Nephron (organoid): Measurements from ENCODE around the gene MESP1.

Experiments used
- H3K27ac Mint-ChIP-seq, 3 experiments: 2 replicates each; pipeline ENCODE4 v1.8.0; 2020; ENCODE audit warnings: mixed read lengths in 3 of 3, mild to moderate bottlenecking in 2 of 3, moderate library complexity in 1 of 3
- H3K27me3 Mint-ChIP-seq: 2 replicates; pipeline ENCODE4 v1.8.0; 2021; ENCODE audit warnings: low read depth, mild to moderate bottlenecking, moderate library complexity, mixed read lengths
- H3K36me3 Mint-ChIP-seq: 2 replicates; pipeline ENCODE4 v1.8.0; 2020; ENCODE audit warnings: low read depth, mixed read lengths
- H3K4me1 Mint-ChIP-seq: 2 replicates; pipeline ENCODE4 v1.8.0; 2020; ENCODE audit warnings: mixed read lengths
- H3K4me3 Mint-ChIP-seq, 3 experiments: 2 replicates each; pipeline ENCODE4 v1.8.0; 2020; ENCODE audit warnings: mild to moderate bottlenecking in 3 of 3, mixed read lengths in 3 of 3, moderate library complexity in 2 of 3
- H3K9me3 Mint-ChIP-seq: 2 replicates; pipeline ENCODE4 v1.8.0; 2020; ENCODE audit warnings: mixed read lengths
- TF ChIP-seq, protein P1 (sequence below), 3 experiments: fragments of 200-600 bp; sonication (generic); IDR thresholded peaks; one replicate each; pipeline ENCODE4 v1.5.0; 2021; ENCODE audit warnings: antibody characterized with exemption in 3 of 3; ENCODE audit not compliant: unreplicated experiment in 3 of 3

The MESP1 gene

DNA sequence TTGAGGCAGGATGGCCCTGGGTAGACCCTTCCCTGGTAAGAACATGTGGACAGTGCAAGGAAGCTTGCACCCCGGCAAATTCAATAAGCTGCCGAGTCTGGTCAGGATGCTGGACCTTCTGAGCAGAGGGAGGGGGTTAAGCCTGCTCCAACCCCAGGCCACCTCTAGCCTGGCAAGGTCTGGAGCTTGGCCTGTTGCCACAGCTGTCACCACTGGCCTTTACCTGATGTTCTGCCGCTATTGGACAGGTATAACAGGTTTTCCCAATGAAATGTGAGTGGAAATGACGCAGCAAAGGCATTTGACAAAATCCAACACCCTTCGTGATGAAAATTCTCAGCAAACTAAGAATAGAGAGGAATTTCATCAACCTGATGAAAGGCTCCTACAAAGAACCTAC is 699 bp upstream of the MESP1 start:
- H3K36me3 Mint-ChIP-seq = no peaks in the 10 kb centered on the region
- peaks cover 23% of the 10 kb centered on the region for H3K27me3 Mint-ChIP-seq
- H3K27ac Mint-ChIP-seq = no peak overlapping the region
- H3K4me1 Mint-ChIP-seq = peaks cover 6% of the 10 kb centered on the region
- H3K9me3 Mint-ChIP-seq = no peaks in the 10 kb centered on the region
- peak overlapping the region; percentile 36 to 68 (median 38) for H3K4me3 Mint-ChIP-seq
- TF ChIP-seq, protein P1, sequence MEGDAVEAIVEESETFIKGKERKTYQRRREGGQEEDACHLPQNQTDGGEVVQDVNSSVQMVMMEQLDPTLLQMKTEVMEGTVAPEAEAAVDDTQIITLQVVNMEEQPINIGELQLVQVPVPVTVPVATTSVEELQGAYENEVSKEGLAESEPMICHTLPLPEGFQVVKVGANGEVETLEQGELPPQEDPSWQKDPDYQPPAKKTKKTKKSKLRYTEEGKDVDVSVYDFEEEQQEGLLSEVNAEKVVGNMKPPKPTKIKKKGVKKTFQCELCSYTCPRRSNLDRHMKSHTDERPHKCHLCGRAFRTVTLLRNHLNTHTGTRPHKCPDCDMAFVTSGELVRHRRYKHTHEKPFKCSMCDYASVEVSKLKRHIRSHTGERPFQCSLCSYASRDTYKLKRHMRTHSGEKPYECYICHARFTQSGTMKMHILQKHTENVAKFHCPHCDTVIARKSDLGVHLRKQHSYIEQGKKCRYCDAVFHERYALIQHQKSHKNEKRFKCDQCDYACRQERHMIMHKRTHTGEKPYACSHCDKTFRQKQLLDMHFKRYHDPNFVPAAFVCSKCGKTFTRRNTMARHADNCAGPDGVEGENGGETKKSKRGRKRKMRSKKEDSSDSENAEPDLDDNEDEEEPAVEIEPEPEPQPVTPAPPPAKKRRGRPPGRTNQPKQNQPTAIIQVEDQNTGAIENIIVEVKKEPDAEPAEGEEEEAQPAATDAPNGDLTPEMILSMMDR (IDR thresholded peaks at IDR 0.05; ENCODE audit: unreplicated experiment in 3 of 3) = no peak

DNA sequence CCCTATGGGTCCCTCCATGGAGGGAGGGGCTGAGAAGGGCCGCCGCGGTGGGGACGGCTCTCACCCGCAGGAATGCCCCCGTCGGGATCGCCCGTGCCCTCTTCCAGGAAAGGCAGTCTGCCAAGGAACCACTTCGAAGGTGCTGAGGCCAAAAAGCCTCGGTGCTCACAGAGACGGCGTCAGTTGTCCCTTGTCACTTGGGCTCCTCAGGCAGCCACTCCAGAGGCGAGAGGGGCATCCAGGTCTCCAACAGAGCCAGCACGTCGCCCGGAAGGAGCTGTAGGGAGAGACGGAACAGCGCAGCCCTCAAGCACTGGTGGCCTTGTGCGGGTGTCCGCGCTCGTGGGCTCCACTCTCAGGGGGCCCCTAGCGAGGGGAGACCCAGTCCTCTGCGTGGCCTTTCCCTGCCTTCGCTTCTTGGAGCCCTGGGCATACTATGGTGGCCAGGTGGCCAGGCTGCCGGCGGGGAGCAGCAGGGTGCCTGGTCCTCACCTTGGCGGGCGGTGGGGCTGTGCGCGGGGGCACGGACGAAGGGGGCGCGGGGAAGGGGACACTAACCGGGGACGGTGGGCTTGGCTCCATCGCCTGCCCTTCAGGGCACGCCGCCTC is 994 bp downstream of the MESP1 start:
- TF ChIP-seq, protein P1 (IDR thresholded peaks at IDR 0.05; ENCODE audit: unreplicated experiment in 3 of 3) = no peak
- H3K36me3 Mint-ChIP-seq = no peaks in the 10 kb centered on the region
- peaks cover 6% of the 10 kb centered on the region for H3K4me1 Mint-ChIP-seq
- peaks cover 13% of the 10 kb centered on the region for H3K27me3 Mint-ChIP-seq
- peak overlapping the region; percentile 73 to 82 (median 78) for H3K4me3 Mint-ChIP-seq
- H3K27ac Mint-ChIP-seq = no peak overlapping the region
- no peaks in the 10 kb centered on the region for H3K9me3 Mint-ChIP-seq

DNA sequence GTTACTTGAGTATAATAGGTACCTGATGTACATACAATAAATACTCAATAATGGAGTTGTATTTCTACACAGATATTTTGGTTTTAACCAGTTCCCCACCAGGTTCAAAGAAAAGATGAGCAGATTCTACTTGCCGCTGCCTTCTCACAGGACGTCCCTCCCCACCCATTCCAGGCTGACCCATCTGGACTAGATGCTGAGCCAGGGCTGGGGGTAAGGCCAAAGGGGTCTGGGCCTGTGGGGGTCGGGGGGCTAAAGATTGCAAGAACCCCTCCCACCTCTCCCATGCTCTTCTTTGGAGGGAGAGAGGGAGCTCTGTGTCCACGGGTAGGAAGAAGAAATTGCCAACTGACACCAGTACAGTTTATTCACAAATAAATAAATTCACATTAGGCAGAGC is 1.5 kb downstream of the MESP1 start:
- no peaks in the 10 kb centered on the region for H3K9me3 Mint-ChIP-seq
- no peak overlapping the region for H3K27ac Mint-ChIP-seq
- H3K27me3 Mint-ChIP-seq = peaks cover 13% of the 10 kb centered on the region
- no peaks in the 10 kb centered on the region for H3K36me3 Mint-ChIP-seq
- H3K4me1 Mint-ChIP-seq = peaks cover 6% of the 10 kb centered on the region
- H3K4me3 Mint-ChIP-seq = peak overlapping the region; percentile 73 to 82 (median 78)
- TF ChIP-seq, protein P1 (IDR thresholded peaks at IDR 0.05; ENCODE audit: unreplicated experiment in 3 of 3) = no peak

DNA sequence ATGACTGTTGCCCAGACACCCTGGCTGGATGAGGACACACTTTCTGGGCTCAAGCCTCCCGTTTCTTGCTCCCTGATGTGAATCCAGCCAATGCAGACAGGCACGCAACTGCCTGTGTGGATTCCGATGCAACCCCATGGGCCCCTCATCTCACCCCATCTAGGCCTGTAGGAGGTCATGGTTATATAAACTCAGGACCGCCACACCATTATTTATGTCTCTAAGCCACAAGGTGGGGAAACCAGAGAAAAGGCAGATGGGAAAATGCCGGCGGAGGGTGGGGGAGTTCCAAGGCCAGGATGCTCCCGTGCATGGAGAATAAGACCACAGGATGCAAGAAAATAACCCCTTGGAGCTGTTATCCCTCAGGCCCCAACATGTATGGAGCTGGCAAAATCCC is 2.0 kb downstream of the MESP1 start:
- peaks cover 13% of the 10 kb centered on the region for H3K27me3 Mint-ChIP-seq
- H3K36me3 Mint-ChIP-seq = no peaks in the 10 kb centered on the region
- H3K4me3 Mint-ChIP-seq = peak overlapping the region; percentile 73 to 78 (median 75)
- H3K27ac Mint-ChIP-seq = no peak overlapping the region
- H3K4me1 Mint-ChIP-seq = peaks cover 6% of the 10 kb centered on the region
- H3K9me3 Mint-ChIP-seq = no peaks in the 10 kb centered on the region
- TF ChIP-seq, protein P1 (IDR thresholded peaks at IDR 0.05; ENCODE audit: unreplicated experiment in 3 of 3) = no peak

DNA sequence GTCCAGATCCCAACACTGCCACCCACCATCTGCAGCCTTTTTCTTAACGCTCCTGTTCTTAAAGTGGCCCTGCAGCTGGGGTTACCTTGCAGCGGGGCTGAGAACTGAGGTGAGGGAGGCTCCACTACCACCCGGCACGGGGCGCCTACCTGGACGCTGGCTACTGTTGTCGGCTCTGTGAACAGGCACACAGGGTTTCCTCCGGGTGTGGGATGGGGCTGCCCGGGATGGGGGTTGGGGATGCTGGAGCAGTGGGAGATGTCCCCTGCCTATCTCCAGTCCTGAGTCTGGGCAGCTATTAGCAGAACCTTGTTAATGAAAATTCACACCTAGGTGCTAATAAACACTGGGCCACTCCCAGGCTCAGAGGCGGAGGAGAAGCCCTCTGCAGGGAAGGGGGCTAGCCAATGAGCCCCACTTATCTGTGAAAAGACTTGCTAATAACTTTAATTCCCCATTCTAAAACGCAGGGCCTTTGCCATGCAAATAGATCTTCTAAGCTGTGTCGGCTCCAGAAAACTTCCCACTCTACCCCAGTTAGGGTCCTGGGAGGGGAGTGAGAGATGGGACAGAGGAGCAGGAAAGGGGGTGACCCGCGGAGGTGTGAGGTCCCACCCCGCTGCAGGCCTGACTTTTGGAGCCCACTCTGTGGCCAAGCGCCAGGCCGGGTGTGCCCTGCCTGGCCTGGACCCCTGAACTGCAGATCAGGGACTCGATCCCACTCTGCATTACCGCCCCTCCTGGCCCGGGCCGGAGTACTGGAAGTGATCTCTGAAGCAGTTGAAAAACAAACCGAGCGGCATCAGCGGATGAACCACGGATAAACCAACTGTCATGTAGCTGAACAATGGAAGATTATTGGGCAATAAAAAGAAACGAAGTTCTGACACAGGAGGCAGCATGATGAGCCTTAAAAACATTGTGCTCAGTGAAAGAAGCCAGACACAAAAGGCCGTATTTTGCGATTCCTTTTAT is 3.1 kb downstream of the MESP1 start:
- H3K36me3 Mint-ChIP-seq = no peaks in the 10 kb centered on the region
- TF ChIP-seq, protein P1 (IDR thresholded peaks at IDR 0.05; ENCODE audit: unreplicated experiment in 3 of 3) = no peak
- H3K27me3 Mint-ChIP-seq = peaks cover 15% of the 10 kb centered on the region
- H3K4me1 Mint-ChIP-seq = peaks cover 6% of the 10 kb centered on the region
- H3K4me3 Mint-ChIP-seq = peak overlapping the region; percentile 42 to 75 (median 48)
- no peak overlapping the region for H3K27ac Mint-ChIP-seq
- no peaks in the 10 kb centered on the region for H3K9me3 Mint-ChIP-seq
